T-cell (primary cell): ENCODE results near the gene SYCE1L. TPM values are rescaled to one million over a fixed set of nuclear protein-coding genes. Genes with fewer than 3 reads are reported as not detected.
"Not testable (repeated sequence)": the region's sequence is repeated elsewhere in the genome, so short reads cannot be mapped to it uniquely, and the experiment has no call there.

Source experiments
- ATAC-seq, 4 experiments: fragments of 200-7000 bp in 3 of 4; fragments of 150-1000 bp in 1 of 4; cut with Tn5 transposase; replicated peaks in 1 of 4; 1 replicate in 3 of 4; 2 replicates in 1 of 4; pipeline ENCODE4 v1.10.0; 2021; ENCODE audit warnings: moderate library complexity in 3 of 4, mild to moderate bottlenecking in 2 of 4, moderate number of reproducible peaks in 1 of 4
- CTCF ChIA-PET, 2 donors: fragments of 300-600 bp; sonication (Branson Sonifier 250); formaldehyde crosslinking; loops; one replicate each; lab custom pipeline; 2022; ENCODE audit warnings: antibody characterized with exemption in 2 of 2; lab: Charles Lee
- POLR2A ChIA-PET, 2 donors: fragments of 300-600 bp; sonication (Branson Sonifier 250); formaldehyde crosslinking; loops; one replicate each; lab custom pipeline; 2022; ENCODE audit warnings: antibody characterized with exemption in 2 of 2; lab: Charles Lee
- DNase-seq, 35 experiments: peaks; one replicate each; pipeline versions ENCODE4 v3.0.0 to v3.0.0-alpha.2; 2013 to 2023
- H3K27ac ChIP-seq: one replicate; pipeline ENCODE4 v1.5.1; 2013; ENCODE audit warnings: low read length
- H3K27me3 ChIP-seq, 2 experiments: replicated peaks in 1 of 2; 1 replicate in 1 of 2; 2 replicates in 1 of 2; pipeline versions ENCODE4 v1.6.1 to v1.7.0; 2013; ENCODE audit warnings: low read length in 1 of 2, mixed read lengths in 1 of 2; ENCODE audit not compliant: control insufficient read depth in 2 of 2, insufficient read depth in 2 of 2; ENCODE audit errors: extremely low read depth in 1 of 2
- H3K36me3 ChIP-seq, 2 donors: 1 replicate in 1 of 2; 2 replicates in 1 of 2; pipeline versions ENCODE4 v1.6.1 to v1.7.0; 2013; ENCODE audit warnings: low read length in 1 of 2; ENCODE audit not compliant: control insufficient read depth in 2 of 2, insufficient read depth in 1 of 2; ENCODE audit errors: extremely low read depth in 1 of 2
- H3K4me1 ChIP-seq, 2 experiments: 1 replicate in 1 of 2; 2 replicates in 1 of 2; pipeline versions ENCODE4 v1.6.1 to v1.7.0; 2013; ENCODE audit warnings: low read length in 2 of 2, mixed read lengths in 1 of 2; ENCODE audit not compliant: insufficient read depth in 2 of 2, control insufficient read depth in 1 of 2; ENCODE audit errors: extremely low read depth in 1 of 2
- H3K4me3 ChIP-seq, 2 donors: 1 replicate in 1 of 2; 2 replicates in 1 of 2; pipeline versions ENCODE4 v1.5.1 to v1.7.0; 2013; ENCODE audit warnings: mild to moderate bottlenecking in 2 of 2, low read length in 1 of 2, moderate library complexity in 1 of 2; ENCODE audit not compliant: control insufficient read depth in 1 of 2; ENCODE audit errors: extremely low read depth in 1 of 2
- H3K9me3 ChIP-seq: 2 replicates; pipeline ENCODE4 v1.7.0; 2013
- H3K27ac Mint-ChIP-seq, 2 donors: one replicate each; pipeline ENCODE4 v1.8.0; 2020 to 2021; ENCODE audit warnings: mild to moderate bottlenecking in 2 of 2, mixed read lengths in 2 of 2
- H3K27me3 Mint-ChIP-seq, 2 donors: one replicate each; pipeline ENCODE4 v1.8.0; 2021 to 2022; ENCODE audit warnings: mixed read lengths in 2 of 2
- H3K36me3 Mint-ChIP-seq: one replicate; pipeline ENCODE4 v1.8.0; 2021; ENCODE audit warnings: mixed read lengths
- H3K4me1 Mint-ChIP-seq, 3 donors: one replicate each; pipeline ENCODE4 v1.8.0; 2020 to 2022; ENCODE audit warnings: mixed read lengths in 3 of 3, mild to moderate bottlenecking in 1 of 3
- H3K4me3 Mint-ChIP-seq, 3 donors: one replicate each; pipeline ENCODE4 v1.8.0; 2020 to 2022; ENCODE audit warnings: mild to moderate bottlenecking in 3 of 3, mixed read lengths in 3 of 3, moderate library complexity in 3 of 3
- H3K9me3 Mint-ChIP-seq, 3 donors: one replicate each; pipeline ENCODE4 v1.8.0; 2020 to 2022; ENCODE audit warnings: mixed read lengths in 3 of 3
- WGBS: methylation state at CpG from one replicate; pipeline ENCODE4 v1.1.5; 2013; ENCODE audit warnings: missing lambda C conversion rate; ENCODE audit not compliant: insufficient coverage; 5-methylcytosine and 5-hydroxymethylcytosine counted together
- total RNA-seq, 35 experiments: library from RNA in 6 of 35; stranded (reverse) in 6 of 35; fragments of 120-200 nt in 1 of 35; gene quantifications; one replicate each; pipeline versions ENCODE4 v1.2.1 to v1.2.4 and lab custom pipeline; 2013 to 2026

Gene SYCE1L
- total RNA-seq, 5 donors from 2014 or later (not counting 1 experiment from before 2014, with no cell fraction given): 4.0 to 18.0 (median 16.7) TPM

DNA sequence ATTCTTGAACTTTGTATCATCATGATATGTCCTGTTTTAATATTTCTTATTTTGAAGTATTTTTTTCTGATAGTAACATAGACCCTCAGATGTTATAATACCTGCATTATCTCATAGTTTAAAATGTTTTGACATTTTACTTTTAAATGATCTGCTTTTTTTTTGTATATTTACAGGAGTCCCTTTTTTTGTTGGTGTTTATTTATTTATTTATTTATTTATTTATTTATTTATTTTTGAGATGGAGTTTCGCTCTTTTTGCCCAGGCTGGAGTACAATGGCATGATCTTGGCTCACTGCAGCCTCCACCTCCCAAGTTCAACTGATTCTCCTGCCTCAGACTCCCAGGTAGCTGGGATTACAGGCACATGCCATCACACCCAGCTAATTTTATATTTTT is 12.9 kb upstream of the SYCE1L start:
- H3K27me3 ChIP-seq, H3K27me3 Mint-ChIP-seq, ATAC-seq, H3K27ac ChIP-seq, H3K27ac Mint-ChIP-seq, H3K36me3 Mint-ChIP-seq, H3K36me3 ChIP-seq, H3K4me3 Mint-ChIP-seq, H3K9me3 ChIP-seq, DNase-seq, POLR2A ChIA-PET, H3K4me3 ChIP-seq, H3K9me3 Mint-ChIP-seq: not testable (repeated sequence)
- H3K4me1 ChIP-seq: peaks cover 0 to 10% of the 10 kb centered on the region in 2 experiments
- no CpG with 5 or more reads among the region's 1 CpG for WGBS
- CTCF ChIA-PET: interaction anchor here in 1 of 2 donors (0.6 kb wide), 1 partner anchor 1987 kb away, joined by 3 read pairs; no protein-coding TSS in a partner anchor
- peaks cover 10 to 15% (median 14%) of the 10 kb centered on the region in 3 donors for H3K4me1 Mint-ChIP-seq

DNA sequence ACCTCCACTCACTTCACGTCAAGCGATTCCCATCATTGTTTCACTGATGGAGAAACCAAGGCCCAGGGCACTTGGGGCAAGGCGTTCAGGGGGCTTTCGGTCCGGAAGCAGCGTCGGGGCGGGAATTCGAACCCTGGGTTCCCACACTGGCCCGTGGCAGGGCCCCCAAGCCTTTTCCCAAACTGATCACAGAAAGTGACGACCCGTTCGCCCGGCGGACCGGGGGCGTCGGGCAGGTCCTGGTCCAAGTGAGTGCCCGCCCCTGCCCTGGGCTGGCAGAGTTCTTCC is 9.1 kb upstream of the SYCE1L start:
- Mint-ChIP-seq H3K4me1 (peaks cover 42 to 48% (median 45%) of the 10 kb centered on the region in 3 donors), H3K27ac (peak overlapping the region; percentile 99 to 100), H3K9me3 (no peaks in the 10 kb centered on the region), H3K4me3 (peak overlapping the region; percentile 95 to 97 (median 95)), H3K27me3 (peaks cover 3 to 8% of the 10 kb centered on the region in 2 donors), H3K36me3 (peaks cover 29% of the 10 kb centered on the region)
- no peaks in the 10 kb centered on the region for H3K9me3 ChIP-seq
- peaks cover 8 to 43% of the 10 kb centered on the region in 2 experiments for H3K4me1 ChIP-seq
- WGBS: 3% methylated on average over 19 of the region's 19 CpGs
- H3K27ac ChIP-seq: peak overlapping the region; percentile 93
- H3K27me3 ChIP-seq: no peaks in the 10 kb centered on the region
- ChIA-PET CTCF (no interaction called here), POLR2A (no interaction called here)
- H3K36me3 ChIP-seq: peaks cover 9 to 23% of the 10 kb centered on the region in 2 donors
- no peak for DNase-seq
- peak overlapping the region; percentile 85 to 92 for H3K4me3 ChIP-seq
- no peak for ATAC-seq

DNA sequence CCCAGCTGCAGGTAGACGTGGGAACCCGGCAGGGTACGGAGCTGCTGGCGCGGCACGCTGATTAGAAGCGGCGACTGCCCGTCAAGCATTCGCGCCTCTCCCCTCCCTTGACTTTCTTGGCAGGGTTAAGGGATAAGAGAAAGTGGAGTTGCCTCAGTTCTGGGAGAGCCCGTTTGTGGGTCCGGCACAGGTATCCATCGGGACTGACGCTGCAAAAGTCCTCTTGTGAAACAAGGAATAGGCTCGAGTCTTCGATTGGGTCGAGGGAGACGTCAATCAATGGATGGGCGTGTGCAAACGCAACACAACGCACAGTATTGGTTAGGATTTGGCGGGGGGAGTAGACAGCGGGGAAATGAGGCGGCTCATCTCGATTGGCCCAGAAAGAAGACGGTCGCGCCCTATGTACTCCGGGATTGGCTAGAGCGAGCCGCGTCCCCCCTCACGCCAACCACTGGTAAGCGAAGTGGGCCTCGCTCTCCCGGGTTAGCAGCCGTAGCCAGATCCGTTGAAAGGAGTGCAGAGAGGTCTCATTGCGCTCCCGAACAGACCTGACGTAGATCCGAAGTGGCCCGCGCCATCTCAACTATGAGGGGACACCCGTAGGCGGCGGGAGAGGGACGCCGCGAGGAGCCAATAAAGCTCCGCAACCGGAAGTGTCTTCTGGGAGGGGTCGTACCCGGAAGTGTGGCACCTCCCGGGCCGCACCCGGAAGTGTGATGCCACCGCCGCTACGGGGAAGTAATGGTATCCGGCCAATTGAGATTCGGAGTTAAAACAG is 8.5 kb upstream of the SYCE1L start, which contains the start of gene MON1B:
MON1B (plus strand) TSS at position 713 of the 781 bp plus-strand sequence. CDS start 296 bp downstream, outside the sequence.
- DNase-seq: peak; percentile 84 to 98 (median 95)
- Histone ChIP-seq H3K27ac (peak within 1 kb of the TSS; percentile 93), H3K9me3 (no peaks in the 10 kb centered on the region), H3K4me3 (peak within 1 kb of the TSS; percentile 85 to 92), H3K36me3 (peaks cover 9 to 28% of the 10 kb centered on the region in 2 donors), H3K27me3 (no peaks in the 10 kb centered on the region), H3K4me1 (peaks cover 8 to 43% of the 10 kb centered on the region in 2 experiments)
- H3K36me3 Mint-ChIP-seq: peaks cover 31% of the 10 kb centered on the region
- ChIA-PET POLR2A (no interaction called here), CTCF (interaction anchor here in 1 of 2 donors (0.7 kb wide), 2 partner anchors 1544 to 1991 kb away, joined by 3 read pairs; partner anchors contain the start of genes KARS1 and TERF2IP)
- peak within 1 kb of the TSS; percentile 99 to 100 for H3K27ac Mint-ChIP-seq
- peaks cover 43 to 49% (median 48%) of the 10 kb centered on the region in 3 donors for H3K4me1 Mint-ChIP-seq
- under 1% methylated on average over 60 of the region's 63 CpGs for WGBS
- H3K9me3 Mint-ChIP-seq: no peaks in the 10 kb centered on the region
- peaks cover 3 to 4% of the 10 kb centered on the region in 2 donors for H3K27me3 Mint-ChIP-seq
- peak; percentile 91 to 97 (median 96) for ATAC-seq
- H3K4me3 Mint-ChIP-seq: peak within 1 kb of the TSS; percentile 95 to 97 (median 95)

DNA sequence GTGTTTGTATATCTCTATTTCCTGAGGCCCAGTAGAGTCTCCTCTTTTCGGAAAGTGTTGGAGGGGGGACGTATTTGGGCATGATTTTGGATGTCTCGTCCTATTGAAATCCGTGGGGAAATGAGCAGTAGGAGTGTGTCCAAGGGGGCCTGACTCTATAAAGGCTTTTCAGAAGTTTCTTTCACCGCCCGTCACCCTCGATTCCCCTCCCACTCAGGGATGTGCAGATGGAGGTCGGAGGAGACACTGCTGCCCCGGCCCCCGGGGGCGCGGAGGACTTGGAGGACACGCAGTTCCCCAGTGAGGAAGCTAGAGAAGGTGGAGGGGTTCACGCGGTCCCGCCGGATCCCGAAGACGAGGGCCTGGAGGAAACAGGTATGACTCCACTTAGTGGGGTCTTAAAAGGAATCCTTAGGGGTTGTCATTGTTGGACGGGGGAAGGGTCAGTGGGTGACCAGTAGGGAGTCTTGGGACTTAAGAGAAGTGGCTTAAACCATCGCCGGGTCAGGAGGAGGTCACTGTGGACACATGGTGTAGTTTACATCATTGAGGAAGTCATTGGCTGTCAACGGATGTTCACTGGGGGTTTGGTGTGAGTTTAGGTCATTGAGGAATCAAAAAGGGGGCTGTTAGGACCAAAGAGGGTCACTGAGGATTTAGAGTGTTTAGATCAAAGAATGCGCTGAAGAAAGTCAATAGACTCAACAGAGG is 7.8 kb upstream of the SYCE1L start:
- H3K9me3 ChIP-seq: no peaks in the 10 kb centered on the region
- Mint-ChIP-seq H3K9me3 (no peaks in the 10 kb centered on the region), H3K4me1 (peaks cover 45 to 52% (median 48%) of the 10 kb centered on the region in 3 donors), H3K4me3 (peak overlapping the region; percentile 95 to 97 (median 95)), H3K27me3 (peaks cover 3 to 4% of the 10 kb centered on the region in 2 donors), H3K27ac (peak overlapping the region; percentile 99 to 100), H3K36me3 (peaks cover 35% of the 10 kb centered on the region)
- ChIA-PET CTCF (interaction anchor here in 1 of 2 donors (0.7 kb wide), 2 partner anchors 1544 to 1992 kb away, joined by 3 read pairs; partner anchors contain the start of genes KARS1 and TERF2IP), POLR2A (interaction anchor here in 1 of 2 donors (0.6 kb wide), 1 partner anchor 1432 kb away, joined by 3 read pairs; no protein-coding TSS in a partner anchor)
- peak overlapping the region; percentile 85 to 92 for H3K4me3 ChIP-seq
- H3K4me1 ChIP-seq: peaks cover 8 to 43% of the 10 kb centered on the region in 2 experiments
- WGBS: 8% methylated on average over 16 of the region's 24 CpGs
- DNase-seq (peak in 11 of 35 experiments; percentile 18 to 44 (median 24)), ATAC-seq (peak in 3 of 4 experiments; percentile 1 to 5 (median 1))
- H3K27me3 ChIP-seq: no peaks in the 10 kb centered on the region
- peaks cover 9 to 33% of the 10 kb centered on the region in 2 donors for H3K36me3 ChIP-seq
- H3K27ac ChIP-seq: peak overlapping the region; percentile 93

DNA sequence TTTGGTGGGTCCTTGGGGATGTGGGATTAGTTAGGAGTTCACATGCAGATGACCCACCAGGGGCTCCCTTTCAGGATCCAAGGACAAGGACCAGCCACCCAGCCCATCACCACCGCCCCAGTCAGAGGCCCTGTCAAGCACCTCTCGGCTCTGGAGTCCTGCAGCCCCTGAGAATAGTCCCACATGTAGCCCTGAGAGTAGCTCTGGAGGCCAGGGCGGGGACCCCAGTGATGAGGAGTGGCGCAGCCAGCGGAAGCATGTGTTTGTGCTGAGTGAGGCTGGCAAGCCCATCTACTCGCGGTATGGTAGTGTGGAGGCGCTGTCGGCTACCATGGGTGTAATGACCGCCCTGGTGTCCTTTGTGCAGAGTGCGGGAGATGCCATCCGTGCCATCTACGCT is 5.8 kb upstream of the SYCE1L start:
- no peaks in the 10 kb centered on the region for H3K9me3 ChIP-seq
- H3K4me3 Mint-ChIP-seq: peak overlapping the region in 1 of 3 donors; percentile 95
- WGBS: 98% methylated on average over 8 of the region's 13 CpGs
- H3K27me3 ChIP-seq: no peaks in the 10 kb centered on the region
- DNase-seq (no peak), ATAC-seq (no peak)
- ChIA-PET CTCF (interaction anchor here in 1 of 2 donors (0.8 kb wide), 1 partner anchor 43 kb away, joined by 3 read pairs; no protein-coding TSS in a partner anchor), POLR2A (no interaction called here)
- H3K36me3 ChIP-seq: peaks cover 10 to 51% of the 10 kb centered on the region in 2 donors
- H3K4me3 ChIP-seq: no peak overlapping the region
- H3K36me3 Mint-ChIP-seq: peaks cover 50% of the 10 kb centered on the region
- H3K27ac Mint-ChIP-seq: peak overlapping the region in 1 of 2 donors; percentile 60
- peaks cover 8 to 43% of the 10 kb centered on the region in 2 experiments for H3K4me1 ChIP-seq
- no peaks in the 10 kb centered on the region for H3K9me3 Mint-ChIP-seq
- no peaks in the 10 kb centered on the region for H3K27me3 Mint-ChIP-seq
- peaks cover 47 to 55% (median 52%) of the 10 kb centered on the region in 3 donors for H3K4me1 Mint-ChIP-seq
- no peak overlapping the region for H3K27ac ChIP-seq
